ENCODE measurements around the gene ALKBH5.

GRCh38 chr17:18257982-18258355 is 74.3 kb downstream of the ALKBH5 start:
- no peak for TF ChIP-seq CTCF (IDR thresholded peaks at IDR 0.05 in 4 of 5, conservative IDR thresholded peaks at IDR 0.05 in 1 of 5)
- TF ChIP-seq POLR2A (IDR thresholded peaks at IDR 0.05) = no peak
